ENCODE results near the gene CFAP77.

DNA sequence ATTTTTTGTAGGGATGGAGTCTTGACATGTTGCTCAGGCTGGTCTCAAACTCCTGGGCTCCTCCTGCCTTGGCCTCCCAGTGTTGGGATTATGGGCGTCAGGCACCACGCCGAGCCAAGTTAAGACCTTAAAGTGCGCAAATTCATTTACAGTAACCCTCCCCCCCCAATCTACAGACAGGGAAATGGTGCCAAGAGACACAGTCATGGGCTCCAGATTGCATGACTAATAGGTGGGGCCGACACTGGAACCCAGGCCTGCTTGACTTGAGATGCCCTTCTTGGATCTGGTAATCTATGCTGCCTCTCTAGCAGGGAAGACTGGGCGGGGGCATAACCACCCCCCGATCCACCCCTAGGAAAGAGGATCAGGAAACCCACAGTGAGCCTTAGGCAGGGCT lies 22.9 kb upstream of the CFAP77 start:
- TF ChIP-seq, protein P1, sequence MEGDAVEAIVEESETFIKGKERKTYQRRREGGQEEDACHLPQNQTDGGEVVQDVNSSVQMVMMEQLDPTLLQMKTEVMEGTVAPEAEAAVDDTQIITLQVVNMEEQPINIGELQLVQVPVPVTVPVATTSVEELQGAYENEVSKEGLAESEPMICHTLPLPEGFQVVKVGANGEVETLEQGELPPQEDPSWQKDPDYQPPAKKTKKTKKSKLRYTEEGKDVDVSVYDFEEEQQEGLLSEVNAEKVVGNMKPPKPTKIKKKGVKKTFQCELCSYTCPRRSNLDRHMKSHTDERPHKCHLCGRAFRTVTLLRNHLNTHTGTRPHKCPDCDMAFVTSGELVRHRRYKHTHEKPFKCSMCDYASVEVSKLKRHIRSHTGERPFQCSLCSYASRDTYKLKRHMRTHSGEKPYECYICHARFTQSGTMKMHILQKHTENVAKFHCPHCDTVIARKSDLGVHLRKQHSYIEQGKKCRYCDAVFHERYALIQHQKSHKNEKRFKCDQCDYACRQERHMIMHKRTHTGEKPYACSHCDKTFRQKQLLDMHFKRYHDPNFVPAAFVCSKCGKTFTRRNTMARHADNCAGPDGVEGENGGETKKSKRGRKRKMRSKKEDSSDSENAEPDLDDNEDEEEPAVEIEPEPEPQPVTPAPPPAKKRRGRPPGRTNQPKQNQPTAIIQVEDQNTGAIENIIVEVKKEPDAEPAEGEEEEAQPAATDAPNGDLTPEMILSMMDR (tag by site-specific recombination; IDR thresholded peaks at IDR 0.05) = no peak
- TF ChIP-seq ZNF791 (tag by site-specific recombination; IDR thresholded peaks at IDR 0.05) = no peak
